Heart left ventricle (tissue), 16 donors: ENCODE measurements around the gene DDX59. TPM values are rescaled to one million over a fixed set of nuclear protein-coding genes. Genes with fewer than 3 reads are reported as not detected.

ENCODE experiments used
- ATAC-seq, 4 donors: fragments of 200-7000 bp; cut with Tn5 transposase; one replicate each; pipeline ENCODE4 v1.9.1; 2020 to 2022; ENCODE audit warnings: moderate library complexity in 4 of 4, mild to moderate bottlenecking in 3 of 4, moderate number of reproducible peaks in 1 of 4
- DNase-seq, 5 donors: peaks; one replicate each; pipeline ENCODE4 v3.0.0-alpha.2; 2020
- H3K27ac ChIP-seq, 12 donors: fragments of 200-600 bp; sonication (generic) in 4 of 12; one replicate each; pipeline versions ENCODE4 v1.5.0 to v1.8.0; 2016 to 2022; ENCODE audit warnings: mild to moderate bottlenecking in 2 of 12
- H3K27me3 ChIP-seq, 9 donors: fragments of 200-600 bp; sonication (generic) in 2 of 9; one replicate each; pipeline versions ENCODE4 v1.5.1 to v1.8.0; 2016 to 2022; ENCODE audit warnings: mild to moderate bottlenecking in 3 of 9
- H3K36me3 ChIP-seq, 9 donors: fragments of 200-600 bp; sonication (generic) in 2 of 9; one replicate each; pipeline versions ENCODE4 v1.5.0 to v1.8.0; 2018 to 2022; ENCODE audit warnings: mild to moderate bottlenecking in 2 of 9
- H3K4me1 ChIP-seq, 12 donors: fragments of 200-600 bp; sonication (generic) in 4 of 12; one replicate each; pipeline versions ENCODE4 v1.5.0 to v1.8.0; 2016 to 2022; ENCODE audit warnings: mild to moderate bottlenecking in 3 of 12
- H3K4me3 ChIP-seq, 12 donors: fragments of 200-600 bp; sonication (generic) in 4 of 12; one replicate each; pipeline versions ENCODE4 v1.5.0 to v1.8.0; 2017 to 2022; ENCODE audit warnings: mild to moderate bottlenecking in 9 of 12, moderate library complexity in 4 of 12
- H3K9me3 ChIP-seq, 12 donors: fragments of 200-600 bp; sonication (generic) in 4 of 12; one replicate each; pipeline versions ENCODE4 v1.5.0 to v1.8.0; 2016 to 2022; ENCODE audit warnings: mild to moderate bottlenecking in 1 of 12
- CTCF ChIP-seq, 12 donors: fragments of 200-600 bp; sonication (generic) in 4 of 12; IDR thresholded peaks; one replicate each; pipeline versions ENCODE4 v1.5.0 to v1.8.0; 2018 to 2022; ENCODE audit warnings: antibody characterized with exemption in 12 of 12, mild to moderate bottlenecking in 5 of 12
- POLR2A ChIP-seq, 2 donors: fragments of 450-650 bp; IDR thresholded peaks; one replicate each; pipeline ENCODE4 v1.6.1; 2017; ENCODE audit warnings: antibody characterized with exemption in 2 of 2, mild to moderate bottlenecking in 2 of 2, moderate library complexity in 2 of 2
- WGBS, 4 donors: extraction: QIAGEN DNeasy Blood & Tissue Kit in 2 of 4; methylation state at CpG; one replicate each; pipeline versions ENCODE4 v1.1.5 to v1.1.7; 2013 to 2018; 5-methylcytosine and 5-hydroxymethylcytosine counted together
- intact Hi-C, 10 donors: fragments of 100-400 bp; cut with DNase I; formaldehyde crosslinking; loops; one replicate each; pipeline versions ENCODE4 v1.11.1 to v1.14.2; 2022
- polyA plus RNA-seq, 2 donors: library from polyadenylated mRNA; stranded (reverse); fragments of 200-250 nt; gene quantifications; one replicate each; pipeline ENCODE4 v1.2.3, GENCODE V29; 2013
- total RNA-seq, 9 donors: library from RNA; depleted of rRNA in 2 of 9; stranded (reverse); fragments of >200 nt in 2 of 9; fragmentation: NEBNext Ultra II Directional in 3 of 9; extraction: Animal tissue kit (Norgen Biotek cat#: 25700) in 3 of 9; gene quantifications; one replicate each; pipeline versions ENCODE4 v1.1.0 to v1.2.4, GENCODE V29; 2016 to 2023
- donor health status: ischemic (EF 13 %, LVEDD 7.1; RV severe dilation, severe dysfunction).
- donor health status: healthy with polysubstance abuse.
- donor health status: DM: no; HTN: yes; CAD: no.
- donor health status: DM: no; HTN: no; CAD: no.
- donor health status: ischemic (EF 25% LVEDD 6.9; RV normal size, moderate dysfunction).
- donor health status: ischemic (EF 25% LVEDD 5.7; RV mildly dilated, moderate dysfunction).
- donor health status: healthy.
- donor health status: DM: yes; HTN: yes; CAD: no.
- donor health status: ischemic (EF 35%, LVEDD 5.7; RV mildly dilated, moderate dysfunction).
- donor health status: nonischemic (EF 11% LVEDD 7.7; RV severe dilation, severe dysfunction).
- donor health status: DM: yes; HTN: yes; CAD: no.
- donor health status: PGD.
- donor health status: ischemic (EF 29% LVEDD 5.4; RV normal size, mild dysfunction).
- donor health status: nonischemic (EF 23%, LVEDD 6.1; RV moderate dilation, normal function).

The DDX59 gene
- total and polyA plus RNA-seq, 11 donors = 10.0 to 21.6 (median 15.5) TPM

- DNase-seq (no peak), ATAC-seq (no peak)
- intact Hi-C loops = no loop called here
- Histone ChIP-seq H3K27ac (no peak overlapping the region), H3K27me3 (no peaks in the 10 kb centered on the region), H3K36me3 (peaks cover 0 to 96% (median 74%) of the 10 kb centered on the region in 9 donors), H3K9me3 (no peaks in the 10 kb centered on the region), H3K4me1 (no peaks in the 10 kb centered on the region), H3K4me3 (no peak overlapping the region)
- WGBS, 4 donors = 90 to 100% (median 98%) methylated on average over 1 of the region's 1 CpG
- TF ChIP-seq POLR2A (IDR thresholded peaks at IDR 0.05) (no peak), CTCF (IDR thresholded peaks at IDR 0.05) (no peak)
Measured at GRCh38 chr1:200652378-200652777, 17.3 kb downstream of the DDX59 start.

GRCh38 chr1:200646515-200646914 is 23.2 kb downstream of the DDX59 start:
- Histone ChIP-seq H3K36me3 (peaks cover 0 to 92% (median 59%) of the 10 kb centered on the region in 9 donors), H3K27ac (peak overlapping the region in 1 of 12 donors; percentile 19), H3K9me3 (no peaks in the 10 kb centered on the region), H3K4me3 (no peak overlapping the region), H3K27me3 (no peaks in the 10 kb centered on the region), H3K4me1 (peaks cover 0 to 19% (median 0%) of the 10 kb centered on the region in 12 donors)
- intact Hi-C loops = no loop called here
- 93 to 96% (median 94%) methylated on average over 4 of the region's 4 CpGs for whole genome bisulfite sequencing, 4 donors
- DNase-seq (no peak), ATAC-seq (no peak)
- TF ChIP-seq CTCF (IDR thresholded peaks at IDR 0.05) (no peak), POLR2A (IDR thresholded peaks at IDR 0.05) (no peak)

DNA sequence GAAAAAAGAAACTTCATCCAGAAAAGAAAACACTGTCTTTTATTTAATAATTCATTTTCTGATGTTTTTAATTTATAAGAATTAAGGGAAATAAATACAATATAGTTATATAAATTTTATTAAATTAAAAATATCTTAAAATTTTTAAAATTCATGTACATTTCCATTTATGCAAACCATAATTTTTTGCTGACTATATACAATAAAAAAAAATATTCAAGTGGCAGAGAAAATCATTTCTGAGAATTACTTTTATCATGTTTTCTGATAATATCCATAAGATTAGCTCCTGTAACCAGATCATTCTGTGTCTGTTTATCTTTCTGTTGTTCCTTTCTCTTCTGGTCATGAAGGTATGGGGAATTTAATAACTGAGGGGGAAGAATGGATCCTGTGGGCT is 25.7 kb downstream of the DDX59 start:
- peak overlapping the region in 1 of 12 donors; percentile 76 for H3K27ac ChIP-seq
- intact Hi-C loops = no loop called here
- peaks cover 0 to 72% (median 41%) of the 10 kb centered on the region in 9 donors for H3K36me3 ChIP-seq
- ATAC-seq (no peak), DNase-seq (no peak)
- peaks cover 0 to 40% (median 0%) of the 10 kb centered on the region in 12 donors for H3K4me1 ChIP-seq
- no peak for TF ChIP-seq CTCF (IDR thresholded peaks at IDR 0.05)
- TF ChIP-seq POLR2A (IDR thresholded peaks at IDR 0.05) = no peak
- no peaks in the 10 kb centered on the region for H3K9me3 ChIP-seq
- H3K27me3 ChIP-seq = no peaks in the 10 kb centered on the region
- H3K4me3 ChIP-seq = no peak overlapping the region

DNA sequence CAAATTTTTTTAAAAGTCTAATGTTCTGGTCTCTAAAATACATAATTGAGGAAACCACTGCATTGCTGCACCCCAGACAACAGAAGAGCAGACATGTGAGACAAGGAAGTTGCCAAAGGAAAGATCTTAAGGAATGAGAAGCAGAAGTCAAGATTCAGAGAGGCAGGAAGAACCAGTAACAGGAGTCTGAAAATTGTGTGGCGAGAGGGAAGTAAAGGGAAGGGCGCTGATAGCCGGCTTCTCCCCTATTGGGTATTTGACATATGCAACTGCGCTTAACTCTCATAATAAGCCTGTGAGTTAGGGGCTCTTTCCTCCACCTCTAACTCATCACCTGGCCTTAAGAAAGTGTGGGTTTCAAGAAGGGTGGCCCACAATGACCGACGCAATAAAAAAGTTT is 27.2 kb downstream of the DDX59 start:
- intact Hi-C loops = no loop called here
- TF ChIP-seq POLR2A (IDR thresholded peaks at IDR 0.05) (no peak), CTCF (IDR thresholded peaks at IDR 0.05) (no peak)
- WGBS, 4 donors = 90 to 98% (median 92%) methylated on average over 6 of the region's 6 CpGs
- no peaks in the 10 kb centered on the region for H3K27me3 ChIP-seq
- peak overlapping the region in 1 of 12 donors; percentile 76 for H3K27ac ChIP-seq
- H3K4me3 ChIP-seq = no peak overlapping the region
- no peak for DNase-seq
- peak in 2 of 4 donors; percentile 13 to 24 for ATAC-seq
- peaks cover 0 to 56% (median 26%) of the 10 kb centered on the region in 9 donors for H3K36me3 ChIP-seq
- peaks cover 0 to 40% (median 0%) of the 10 kb centered on the region in 12 donors for H3K4me1 ChIP-seq
- H3K9me3 ChIP-seq = no peaks in the 10 kb centered on the region
